Transverse colon (tissue), 4 donors: ENCODE measurements around the gene HTT. TPM values are rescaled to one million over a fixed set of nuclear protein-coding genes. Genes with fewer than 3 reads are reported as not detected.
A peak's percentile ranks its signal among the peaks of the same experiment; 100 is the strongest.

ENCODE experiments used
- DNase-seq: peaks from one replicate; pipeline ENCODE4 v3.0.0-alpha.2; 2019
- H3K27ac ChIP-seq, 4 donors: fragments of 200-600 bp; sonication (generic); 2 replicates each; pipeline ENCODE4 v1.5.1; 2016 to 2018; ENCODE audit warnings: inconsistent platforms in 4 of 4
- H3K27me3 ChIP-seq: fragments of 200-600 bp; sonication (generic); 2 replicates; pipeline ENCODE4 v1.5.1; 2017; ENCODE audit warnings: inconsistent platforms
- H3K36me3 ChIP-seq, 4 donors: fragments of 200-600 bp; sonication (generic); 2 replicates each; pipeline ENCODE4 v1.5.1; 2017 to 2019; ENCODE audit warnings: inconsistent platforms in 4 of 4
- H3K4me1 ChIP-seq, 4 donors: fragments of 200-600 bp; sonication (generic); 2 replicates each; pipeline ENCODE4 v1.5.1; 2017 to 2020; ENCODE audit warnings: inconsistent platforms in 4 of 4
- H3K4me3 ChIP-seq, 4 donors: fragments of 200-600 bp; sonication (generic); 1 replicate in 1 of 4; 2 replicates in 3 of 4; pipeline versions ENCODE4 v1.5.1 to v1.6.1; 2017 to 2019; ENCODE audit warnings: inconsistent platforms in 4 of 4
- H3K9me3 ChIP-seq, 2 donors: fragments of 200-600 bp; sonication (generic); 2 replicates each; pipeline ENCODE4 v1.5.1; 2017 to 2019; ENCODE audit warnings: inconsistent platforms in 2 of 2
- EP300 ChIP-seq: sonication (generic); formaldehyde crosslinking; IDR thresholded peaks from one replicate; pipeline ENCODE4 v1.6.1; 2017; ENCODE audit warnings: antibody characterized with exemption, low read depth
- POLR2A ChIP-seq: fragments of 450-650 bp; IDR thresholded peaks from one replicate; pipeline ENCODE4 v1.6.1; 2016; ENCODE audit warnings: antibody characterized with exemption, mild to moderate bottlenecking, moderate library complexity
- POLR2AphosphoS5 ChIP-seq, 3 donors: sonication (generic); formaldehyde crosslinking; IDR thresholded peaks; one replicate each; pipeline ENCODE4 v1.6.1; 2016; ENCODE audit warnings: antibody characterized with exemption in 3 of 3
- WGBS, 2 donors: methylation state at CpG; one replicate each; pipeline ENCODE4 v1.1.5; 2018; ENCODE audit warnings: low coverage in 1 of 2; 5-methylcytosine and 5-hydroxymethylcytosine counted together
- in situ Hi-C, 4 donors: fragments of 200-750 bp; cut with MboI; loops; one replicate each; pipeline versions ENCODE4 v1.15.0 to v1.15.1; 2017; ENCODE audit warnings: low sequenced_read_pairs in 3 of 4, low pct_ligation_motif_present in 1 of 4, low pct_unique_long_range_greater_than_20kb in 1 of 4
- intact Hi-C: fragments of 100-400 bp; cut with DNase I; formaldehyde crosslinking; loops from one replicate; pipeline ENCODE4 v1.15.1; 2023; ENCODE audit warnings: low total_unique reads
- total RNA-seq, 4 donors: library from RNA; depleted of rRNA; stranded (reverse); fragments of >200 nt; gene quantifications; one replicate each; pipeline ENCODE4 v1.1.0, GENCODE V29; 2016
- TF ChIP-seq, protein P1 (sequence below), 5 experiments: fragments of 200-600 bp in 3 of 5; fragments of 450-650 bp in 2 of 5; sonication (generic) in 3 of 5; IDR thresholded peaks; 1 replicate in 2 of 5; 2 replicates in 3 of 5; pipeline ENCODE4 v1.5.1; 2016 to 2017; ENCODE audit warnings: antibody characterized with exemption in 5 of 5, inconsistent platforms in 3 of 5, mild to moderate bottlenecking in 2 of 5, moderate library complexity in 1 of 5

HTT gene
- total RNA-seq, 4 donors from 2014 or later: 40.0 to 111 (median 79.4) TPM

DNA sequence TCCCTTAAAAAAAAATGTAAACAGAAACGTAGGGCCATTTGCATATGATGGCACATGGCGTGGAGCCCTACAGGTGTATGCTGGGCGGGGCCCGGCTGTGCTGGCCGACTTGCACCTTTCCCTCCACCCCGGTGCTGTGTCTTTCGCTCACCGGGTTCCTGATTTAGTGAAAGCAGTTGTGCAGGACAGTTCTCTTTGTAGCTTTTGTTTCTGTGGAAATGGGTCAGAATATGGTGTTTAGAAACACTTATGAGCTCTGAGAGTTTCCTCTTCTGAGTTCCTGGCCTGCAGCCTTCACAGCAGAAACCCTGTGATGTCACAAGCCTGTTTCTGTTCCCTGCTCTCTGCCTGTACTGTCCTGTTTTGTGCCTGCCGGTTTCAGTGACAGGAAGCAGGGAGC, 152.0 kb downstream of the HTT start:
- no peaks in the 10 kb centered on the region for H3K4me1 ChIP-seq
- no peak for TF ChIP-seq POLR2AphosphoS5 (IDR thresholded peaks at IDR 0.05)
- no peak for TF ChIP-seq POLR2A
- WGBS, 2 donors: 37 to 44% methylated on average over 6 to 9 of the region's 9 CpGs
- peak overlapping the region; percentile 45 to 69 (median 50) for H3K27ac ChIP-seq
- in situ Hi-C loops: no loop called here
- H3K4me3 ChIP-seq: no peak overlapping the region
- no peaks in the 10 kb centered on the region for H3K27me3 ChIP-seq
- no peaks in the 10 kb centered on the region for H3K9me3 ChIP-seq
- intact Hi-C loops: no loop called here
- H3K36me3 ChIP-seq: peaks cover 0 to 49% (median 14%) of the 10 kb centered on the region in 4 donors
- peak; percentile 28 for DNase-seq

DNA sequence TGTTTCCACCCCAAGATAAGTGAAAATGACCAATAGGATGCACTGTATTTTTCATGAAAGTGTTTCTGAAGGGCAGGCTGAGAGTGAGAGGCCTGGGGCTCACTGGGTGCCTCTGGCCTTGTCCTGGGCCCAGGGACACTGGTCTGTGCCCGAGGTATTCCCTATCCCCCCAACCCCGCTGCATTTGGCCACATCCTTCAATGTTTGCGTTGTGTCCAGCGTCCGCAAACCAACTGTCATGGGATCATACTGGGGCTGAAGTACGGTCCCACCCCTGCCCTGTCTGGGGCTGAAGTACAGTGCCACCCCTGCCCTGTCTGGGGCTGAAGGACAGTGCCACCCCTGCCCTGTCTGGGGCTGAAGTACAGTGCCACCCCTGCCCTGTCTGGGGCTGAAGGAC, 152.5 kb downstream of the HTT start:
- no peak for DNase-seq
- H3K4me1 ChIP-seq: no peaks in the 10 kb centered on the region
- H3K36me3 ChIP-seq: peaks cover 0 to 46% (median 15%) of the 10 kb centered on the region in 4 donors
- no peak overlapping the region for H3K4me3 ChIP-seq
- intact Hi-C loops (no loop called here), in situ Hi-C loops (no loop called here)
- no peak for TF ChIP-seq POLR2A
- TF ChIP-seq EP300: no peak
- TF ChIP-seq POLR2AphosphoS5 (IDR thresholded peaks at IDR 0.05): no peak
- TF ChIP-seq, protein P1, sequence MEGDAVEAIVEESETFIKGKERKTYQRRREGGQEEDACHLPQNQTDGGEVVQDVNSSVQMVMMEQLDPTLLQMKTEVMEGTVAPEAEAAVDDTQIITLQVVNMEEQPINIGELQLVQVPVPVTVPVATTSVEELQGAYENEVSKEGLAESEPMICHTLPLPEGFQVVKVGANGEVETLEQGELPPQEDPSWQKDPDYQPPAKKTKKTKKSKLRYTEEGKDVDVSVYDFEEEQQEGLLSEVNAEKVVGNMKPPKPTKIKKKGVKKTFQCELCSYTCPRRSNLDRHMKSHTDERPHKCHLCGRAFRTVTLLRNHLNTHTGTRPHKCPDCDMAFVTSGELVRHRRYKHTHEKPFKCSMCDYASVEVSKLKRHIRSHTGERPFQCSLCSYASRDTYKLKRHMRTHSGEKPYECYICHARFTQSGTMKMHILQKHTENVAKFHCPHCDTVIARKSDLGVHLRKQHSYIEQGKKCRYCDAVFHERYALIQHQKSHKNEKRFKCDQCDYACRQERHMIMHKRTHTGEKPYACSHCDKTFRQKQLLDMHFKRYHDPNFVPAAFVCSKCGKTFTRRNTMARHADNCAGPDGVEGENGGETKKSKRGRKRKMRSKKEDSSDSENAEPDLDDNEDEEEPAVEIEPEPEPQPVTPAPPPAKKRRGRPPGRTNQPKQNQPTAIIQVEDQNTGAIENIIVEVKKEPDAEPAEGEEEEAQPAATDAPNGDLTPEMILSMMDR (IDR thresholded peaks at IDR 0.05): no peak
- WGBS, 2 donors: 91% methylated on average over 6 of the region's 6 CpGs; no CpG with 5 or more reads in 1 of the 2 donors
- H3K27me3 ChIP-seq: no peaks in the 10 kb centered on the region
- peak overlapping the region; percentile 45 to 69 (median 50) for H3K27ac ChIP-seq
- H3K9me3 ChIP-seq: no peaks in the 10 kb centered on the region

DNA sequence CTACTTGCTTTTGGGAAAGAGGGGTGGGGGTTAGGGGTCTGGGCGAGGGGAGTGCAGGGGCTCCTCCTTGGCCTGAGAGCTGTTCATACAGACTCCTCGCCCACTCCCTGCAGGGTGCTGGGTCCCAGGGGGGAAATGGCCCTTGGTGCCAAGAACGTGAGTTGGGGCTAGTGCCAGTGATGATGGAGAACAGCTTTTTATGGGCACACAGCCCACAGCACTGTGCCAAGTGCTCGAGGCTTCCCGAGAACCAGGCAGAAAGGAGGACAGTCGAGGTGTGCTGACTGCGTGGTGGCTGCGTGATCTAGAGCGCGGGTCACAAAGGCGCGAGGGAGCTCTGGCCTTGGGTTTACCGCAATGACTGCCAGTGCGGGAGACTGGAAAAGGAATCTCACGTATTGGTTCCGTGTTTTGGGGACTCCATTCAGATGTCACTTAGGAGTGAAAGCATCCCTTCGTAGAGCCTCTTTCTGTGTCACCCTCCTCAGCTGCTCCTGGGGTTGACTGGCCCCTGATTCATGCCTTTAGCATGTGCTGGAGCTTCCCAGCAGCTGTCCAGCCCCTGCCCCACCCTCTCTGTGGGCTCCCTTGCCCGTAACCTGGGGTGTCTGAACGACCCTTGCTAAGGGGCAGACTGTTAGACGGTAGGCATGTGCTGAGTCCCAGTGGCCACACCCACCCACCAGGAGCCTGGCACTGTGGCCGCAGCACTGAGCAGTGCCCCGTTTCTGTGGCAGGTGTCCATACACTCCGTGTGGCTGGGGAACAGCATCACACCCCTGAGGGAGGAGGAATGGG, 153.6 kb downstream of the HTT start:
- intact Hi-C loops (no loop called here), in situ Hi-C loops (no loop called here)
- TF ChIP-seq, protein P1 (IDR thresholded peaks at IDR 0.05): no peak
- no peak for TF ChIP-seq POLR2AphosphoS5 (IDR thresholded peaks at IDR 0.05)
- no peak for TF ChIP-seq EP300
- no peak for TF ChIP-seq POLR2A
- H3K27ac ChIP-seq: no peak overlapping the region
- 82 to 100% methylated on average over 4 to 20 of the region's 23 CpGs for WGBS, 2 donors
- no peak for DNase-seq
- H3K36me3 ChIP-seq: peaks cover 0 to 38% (median 15%) of the 10 kb centered on the region in 4 donors
- no peaks in the 10 kb centered on the region for H3K27me3 ChIP-seq
- H3K4me1 ChIP-seq: no peaks in the 10 kb centered on the region
- no peaks in the 10 kb centered on the region for H3K9me3 ChIP-seq
- no peak overlapping the region for H3K4me3 ChIP-seq

DNA sequence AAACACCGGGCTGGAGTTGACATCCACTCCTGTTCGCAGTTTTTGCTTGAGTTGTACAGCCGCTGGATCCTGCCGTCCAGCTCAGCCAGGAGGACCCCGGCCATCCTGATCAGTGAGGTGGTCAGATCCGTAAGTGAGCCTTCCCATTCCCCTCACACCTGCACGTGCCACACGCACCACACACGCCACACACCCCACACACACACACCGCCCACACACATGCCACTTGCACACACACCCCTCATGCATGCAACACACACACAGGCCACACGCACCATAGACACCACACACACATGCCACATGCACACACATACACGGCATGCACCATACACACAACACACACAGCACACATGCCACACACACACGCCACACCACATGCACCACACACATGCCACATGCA, 154.4 kb downstream of the HTT start:
- TF ChIP-seq, protein P1 (IDR thresholded peaks at IDR 0.05): no peak
- TF ChIP-seq EP300 (no peak), POLR2AphosphoS5 (IDR thresholded peaks at IDR 0.05) (no peak), POLR2A (no peak)
- intact Hi-C loops (no loop called here), in situ Hi-C loops (no loop called here)
- no peaks in the 10 kb centered on the region for H3K4me1 ChIP-seq
- H3K36me3 ChIP-seq: peaks cover 0 to 41% (median 16%) of the 10 kb centered on the region in 4 donors
- no peak overlapping the region for H3K4me3 ChIP-seq
- H3K27ac ChIP-seq: no peak overlapping the region
- no peaks in the 10 kb centered on the region for H3K9me3 ChIP-seq
- H3K27me3 ChIP-seq: no peaks in the 10 kb centered on the region
- WGBS, 2 donors: 95 to 97% methylated on average over 7 to 13 of the region's 13 CpGs
- DNase-seq: no peak
